ENCODE data around the gene FXYD7. TPM values are rescaled to one million over a fixed set of nuclear protein-coding genes. Genes with fewer than 3 reads are reported as not detected.

The FXYD7 gene
- polyA plus RNA-seq, 1 donor from 2014 or later, result 35.7 TPM

Small RNA genes within 50 kb of the gene (small RNA-seq; reads per million reads assigned to genes)
- gene AC020907.2, result 0 reads per million in 3 experiments

Other genes starting within 250 kb of the FXYD7 start
- gene ZNF30, start 216.4 kb upstream of the FXYD7 start, polyA plus RNA-seq, result 16.3 and 17.6 TPM in 2 replicates
- gene ZNF792, start 179.0 kb upstream of the FXYD7 start, polyA plus RNA-seq, result 3.7 and 5.7 TPM in 2 replicates
- gene GRAMD1A, start 142.9 kb upstream of the FXYD7 start, polyA plus RNA-seq, result 19.0 and 25.8 TPM in 2 replicates
- gene SCN1B, start 112.8 kb upstream of the FXYD7 start, polyA plus RNA-seq, result 1.5 and 3.1 TPM in 2 replicates
- gene HPN, start 101.5 kb upstream of the FXYD7 start, polyA plus RNA-seq, result 0.15 TPM in 1 of 2 replicates, not detected in the other
- not detected in 2 replicates for gene FXYD3, start 27.4 kb upstream of the FXYD7 start, polyA plus RNA-seq
- 0.63 and 3.1 TPM in 2 replicates for gene LGI4, start 8.2 kb upstream of the FXYD7 start, polyA plus RNA-seq
- gene FXYD1, start 4.4 kb upstream of the FXYD7 start, polyA plus RNA-seq, result not detected in 2 replicates
- gene FXYD5, start 11.5 kb downstream of the FXYD7 start, polyA plus RNA-seq, result not detected in 2 replicates
- gene FAM187B, start 85.5 kb downstream of the FXYD7 start, polyA plus RNA-seq, result not detected in 2 replicates
- not detected in 2 replicates for gene LSR, start 105.7 kb downstream of the FXYD7 start, polyA plus RNA-seq
- 104 and 107 TPM in 2 replicates for gene USF2, start 125.7 kb downstream of the FXYD7 start, polyA plus RNA-seq
- not detected in 2 replicates for gene HAMP, start 139.3 kb downstream of the FXYD7 start, polyA plus RNA-seq
- gene MAG, start 148.9 kb downstream of the FXYD7 start, polyA plus RNA-seq, result not detected in 2 replicates
- gene CD22, start 185.9 kb downstream of the FXYD7 start, polyA plus RNA-seq, result not detected in 2 replicates
- gene FFAR1, start 204.6 kb downstream of the FXYD7 start, polyA plus RNA-seq, result not detected in 2 replicates
- not detected in 2 replicates for gene FFAR3, start 215.2 kb downstream of the FXYD7 start, polyA plus RNA-seq
- not detected in 2 replicates for gene GPR42, start 227.8 kb downstream of the FXYD7 start, polyA plus RNA-seq

Measured in neural cell (in vitro differentiated cells).